GM18498 (cell line): Measurements from ENCODE around the gene SPINK7.

ENCODE experiments used
- ATAC-seq: cut with Tn5 transposase; IDR thresholded peaks from one replicate; pipeline ENCODE4 v1.9.1; 2021; ENCODE audit warnings: mild to moderate bottlenecking, moderate library complexity; ENCODE audit not compliant: unreplicated experiment

The SPINK7 gene

DNA sequence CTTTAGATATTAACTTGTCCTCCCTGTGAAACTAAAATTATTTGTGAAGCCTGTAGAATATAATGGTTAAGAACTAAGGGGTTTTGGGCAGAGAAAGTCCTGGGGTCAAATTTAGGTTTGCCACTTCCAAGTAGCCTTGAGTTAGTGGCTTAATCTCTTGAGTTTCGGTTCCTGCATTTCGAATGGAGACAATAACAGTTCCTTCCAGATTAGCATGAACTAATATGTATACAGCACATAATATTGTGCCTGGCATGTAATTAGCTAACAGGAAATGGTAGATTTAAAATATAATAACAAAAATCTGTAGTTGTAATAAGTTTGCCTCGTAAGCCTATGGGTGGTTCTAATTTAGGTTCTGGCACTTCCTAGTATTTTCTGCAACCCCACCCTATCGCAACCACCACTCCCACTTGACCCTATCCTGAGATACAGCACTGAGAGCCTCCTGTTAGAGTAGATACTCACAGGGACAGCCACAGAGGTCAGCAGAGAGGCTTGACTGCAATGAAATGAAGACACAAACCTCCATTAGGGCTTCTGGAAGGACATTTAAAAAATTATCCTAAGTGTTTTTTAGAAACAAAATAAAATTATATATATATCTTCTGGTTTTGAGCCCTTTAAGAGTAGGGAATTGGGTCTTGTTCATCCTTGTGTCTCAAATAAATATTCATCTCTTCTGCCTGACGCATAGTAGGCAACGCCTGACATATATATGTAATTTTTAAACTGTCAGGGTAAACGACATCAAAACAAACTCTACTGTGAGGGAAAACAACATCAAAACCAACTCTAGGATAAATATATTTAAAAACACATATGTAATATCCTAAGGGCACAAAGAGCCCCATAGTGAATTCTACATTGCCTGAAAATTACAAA lies 31.6 kb downstream of the SPINK7 start:
- ATAC-seq: no peak

DNA sequence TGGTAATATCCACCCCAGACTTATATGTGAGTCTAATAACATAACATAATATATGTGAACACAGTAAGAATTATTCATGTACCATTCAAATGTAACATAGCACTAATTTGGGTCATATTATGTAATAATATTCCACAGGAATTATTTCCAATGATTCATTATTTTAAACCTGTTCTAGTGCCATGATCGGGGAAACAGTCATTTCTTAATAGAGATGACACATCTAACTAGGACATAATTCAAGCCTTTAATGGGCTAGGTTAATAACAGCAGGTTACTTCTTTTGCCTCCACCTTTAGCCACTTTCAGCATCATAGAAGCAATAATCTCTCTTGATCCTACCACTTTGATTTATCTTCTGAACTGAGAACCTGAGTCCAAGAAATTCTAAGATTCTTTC lies 35.5 kb downstream of the SPINK7 start:
- ATAC-seq: no peak

DNA sequence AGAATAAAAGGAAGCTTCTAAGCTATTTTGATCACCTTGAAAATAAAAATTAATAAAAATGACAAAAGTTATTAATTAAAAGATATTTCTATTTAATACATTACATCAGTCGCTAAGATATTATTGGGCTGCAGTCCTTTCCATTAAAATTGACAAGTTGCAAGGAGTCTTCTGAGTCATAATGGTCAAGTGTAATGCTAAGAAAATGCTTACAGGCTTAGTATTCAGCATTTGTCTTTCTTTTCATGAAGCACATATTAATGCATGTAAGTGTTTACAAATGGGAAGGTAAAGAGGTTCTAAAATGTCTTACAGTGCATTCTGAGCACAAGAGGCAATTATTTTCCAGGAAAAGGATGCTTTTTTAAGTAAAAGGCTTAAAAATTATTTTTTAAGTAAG lies 40.5 kb downstream of the SPINK7 start:
- ATAC-seq: no peak

DNA sequence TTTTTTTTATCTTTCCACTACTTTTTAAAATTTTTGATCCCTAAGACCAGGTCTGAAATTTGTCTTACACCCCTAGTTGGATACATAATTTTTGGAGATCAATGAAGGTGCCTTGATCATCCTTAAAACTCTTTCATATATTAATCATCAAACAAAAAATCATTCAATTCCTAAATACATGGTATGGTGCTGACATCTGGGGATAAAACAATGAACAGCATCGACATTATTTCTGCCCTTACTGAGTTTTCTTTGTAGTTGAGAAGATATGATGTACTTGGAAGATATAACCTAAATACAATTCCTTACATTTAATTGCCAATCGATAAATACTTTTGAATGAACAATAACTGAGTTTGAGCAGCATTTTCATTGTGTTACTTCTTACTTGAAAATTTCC lies 41.4 kb downstream of the SPINK7 start:
- no peak for ATAC-seq

DNA sequence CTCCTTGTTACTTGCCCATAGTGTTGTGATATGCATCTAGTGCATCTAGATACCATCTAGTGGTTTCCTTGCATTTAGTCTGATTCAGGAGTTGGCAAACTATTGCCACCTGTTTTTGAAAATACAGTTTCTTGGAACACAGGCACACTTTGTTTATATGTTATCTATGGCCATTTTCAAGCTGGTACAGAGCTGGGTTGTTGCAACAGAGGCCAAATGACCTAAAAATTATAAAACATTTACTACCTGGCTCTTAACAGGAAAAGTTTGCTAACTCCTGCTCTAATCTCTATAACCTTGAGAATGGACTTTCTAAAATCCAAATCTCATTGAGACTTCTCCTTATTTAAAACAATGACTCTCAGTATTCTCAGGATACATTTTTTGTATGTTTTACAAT lies 52.1 kb downstream of the SPINK7 start:
- no peak for ATAC-seq
